ENCODE results near the gene HPS4. TPM values are rescaled to one million over a fixed set of nuclear protein-coding genes. Genes with fewer than 3 reads are reported as not detected.
"Not testable (repeated sequence)": the region's sequence is repeated elsewhere in the genome, so short reads cannot be mapped to it uniquely, and the experiment has no call there.

The HPS4 gene
- total RNA-seq, 2 experiments from 2014 or later: 36.8 to 38.6 TPM

- ChIA-PET CTCF (no interaction called here), POLR2A (no interaction called here)
Measured at GRCh38 chr22:26435327-26436093, 48.1 kb downstream of the HPS4 start.

GRCh38 chr22:26433805-26434204 is 49.8 kb downstream of the HPS4 start:
- POLR2A ChIA-PET: no interaction called here
- CTCF ChIA-PET: no interaction called here

GRCh38 chr22:26432619-26433311 is 50.8 kb downstream of the HPS4 start:
- POLR2A ChIA-PET: no interaction called here
- CTCF ChIA-PET: interaction anchor here (0.6 kb wide), 1 partner anchor 68 kb away, joined by 3 read pairs; no protein-coding TSS in a partner anchor

GRCh38 chr22:26431261-26431995 is 52.2 kb downstream of the HPS4 start:
- CTCF ChIA-PET: interaction anchor here (3.0 kb wide), 1 partner anchor 51 kb away, joined by 12 read pairs; the partner anchor contains the start of genes HPS4 and SRRD

GRCh38 chr22:26430600-26430999 is 53.0 kb downstream of the HPS4 start:
- ChIA-PET POLR2A (interaction anchor here (0.7 to 2.7 kb wide), 3 partner anchors 36 to 263 kb away, joined by 3 to 18 read pairs (median 4); partner anchors contain the start of genes HPS4 and SRRD), CTCF (interaction anchor here (0.8 to 3.0 kb wide), 3 partner anchors 29 to 60 kb away, joined by 3 to 12 read pairs (median 4); partner anchors contain the start of genes HPS4 and SRRD)

More at GRCh38 chr22:26431261-26431995, 52.2 kb downstream of the HPS4 start:
- POLR2A ChIA-PET: interaction anchor here (0.7 to 2.7 kb wide), 4 partner anchors 36 to 264 kb away, joined by 3 to 18 read pairs (median 4); partner anchors contain the start of genes HPS4 and SRRD

- ChIA-PET CTCF (interaction anchor here (0.8 to 3.0 kb wide), 3 partner anchors 30 to 59 kb away, joined by 3 to 12 read pairs (median 4); partner anchors contain the start of genes HPS4 and SRRD), POLR2A (interaction anchor here (0.6 to 2.7 kb wide), 3 partner anchors 53 to 1901 kb away, joined by 3 to 18 read pairs (median 8); partner anchors contain the start of genes HPS4 and SRRD)
Measured at GRCh38 chr22:26429458-26430286, 53.9 kb downstream of the HPS4 start.

- CTCF ChIA-PET: interaction anchor here (0.9 to 3.0 kb wide), 3 partner anchors 32 to 64 kb away, joined by 3 to 12 read pairs (median 3); partner anchors contain the start of genes HPS4 and SRRD
- POLR2A ChIA-PET: interaction anchor here (0.6 to 2.7 kb wide), 3 partner anchors 54 to 245 kb away, joined by 3 to 18 read pairs (median 3); partner anchors contain the start of genes HPS4 and SRRD
Measured at GRCh38 chr22:26428515-26429457, 54.8 kb downstream of the HPS4 start, which contains the start of gene ASPHD2. ASPHD2 (plus strand) TSS chr22:26429260; CDS start chr22:26433616, 4,356 bp downstream.

GRCh38 chr22:26426924-26427323 is 56.7 kb downstream of the HPS4 start:
- CTCF ChIA-PET: no interaction called here
- POLR2A ChIA-PET: no interaction called here

- CTCF ChIA-PET: no interaction called here
- POLR2A ChIA-PET: no interaction called here
Measured at GRCh38 chr22:26418620-26419019, 65.0 kb downstream of the HPS4 start.

- ChIA-PET CTCF (no interaction called here), POLR2A (no interaction called here)
Measured at GRCh38 chr22:26417406-26417805, 66.2 kb downstream of the HPS4 start.

- POLR2A ChIA-PET: no interaction called here
- CTCF ChIA-PET: no interaction called here
Measured at GRCh38 chr22:26416670-26417276, 66.8 kb downstream of the HPS4 start.

GRCh38 chr22:26416256-26416655 is 67.3 kb downstream of the HPS4 start:
- ChIA-PET POLR2A (no interaction called here), CTCF (no interaction called here)

- POLR2A ChIA-PET: no interaction called here
- CTCF ChIA-PET: no interaction called here
Measured at GRCh38 chr22:26414347-26414746, 69.2 kb downstream of the HPS4 start.

- ChIA-PET CTCF (no interaction called here), POLR2A (interaction anchor here (1.1 kb wide), 1 partner anchor 8 kb away, joined by 3 read pairs; no protein-coding TSS in a partner anchor)
Measured at GRCh38 chr22:26410386-26410785, 73.2 kb downstream of the HPS4 start.

GRCh38 chr22:26409719-26410335 is 73.8 kb downstream of the HPS4 start:
- ChIA-PET POLR2A (no interaction called here), CTCF (no interaction called here)

GRCh38 chr22:26408562-26409220 is 74.9 kb downstream of the HPS4 start:
- POLR2A ChIA-PET, CTCF ChIA-PET: not testable (repeated sequence)
